GM21423 (cell line): ENCODE data around the gene PAQR7.
A peak's percentile ranks its signal among the peaks of the same experiment; 100 is the strongest.

Source experiments
- ATAC-seq: cut with Tn5 transposase; IDR thresholded peaks from one replicate; pipeline ENCODE4 v1.9.1; 2021; ENCODE audit warnings: mild to moderate bottlenecking, moderate library complexity; ENCODE audit not compliant: unreplicated experiment

The PAQR7 gene

GRCh38 chr1:25874635-25875153 lies 814 bp downstream of the PAQR7 start:
- peak; percentile 7 for ATAC-seq

DNA sequence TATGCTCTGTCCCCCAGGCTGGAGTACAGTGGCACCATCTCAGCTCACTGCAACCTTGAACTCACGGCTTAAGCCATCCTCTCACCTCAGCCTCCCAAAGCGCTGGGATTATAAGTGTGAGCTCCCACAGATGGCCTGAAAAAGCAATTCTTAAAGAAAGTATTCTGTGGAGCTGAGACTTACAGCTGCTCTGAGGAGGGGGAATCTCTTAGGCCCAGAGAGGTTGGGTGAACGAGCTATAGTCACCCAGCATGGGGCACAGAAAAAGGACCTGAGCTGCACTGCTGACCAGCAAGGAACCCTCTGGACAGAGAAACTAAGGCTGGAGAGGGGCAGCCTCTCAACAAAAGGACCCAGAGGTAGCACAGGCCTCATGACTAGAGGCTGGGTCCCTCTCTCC lies 1.3 kb downstream of the PAQR7 start:
- ATAC-seq = no peak

GRCh38 chr1:25873120-25873519 lies 2.4 kb downstream of the PAQR7 start:
- no peak for ATAC-seq

DNA sequence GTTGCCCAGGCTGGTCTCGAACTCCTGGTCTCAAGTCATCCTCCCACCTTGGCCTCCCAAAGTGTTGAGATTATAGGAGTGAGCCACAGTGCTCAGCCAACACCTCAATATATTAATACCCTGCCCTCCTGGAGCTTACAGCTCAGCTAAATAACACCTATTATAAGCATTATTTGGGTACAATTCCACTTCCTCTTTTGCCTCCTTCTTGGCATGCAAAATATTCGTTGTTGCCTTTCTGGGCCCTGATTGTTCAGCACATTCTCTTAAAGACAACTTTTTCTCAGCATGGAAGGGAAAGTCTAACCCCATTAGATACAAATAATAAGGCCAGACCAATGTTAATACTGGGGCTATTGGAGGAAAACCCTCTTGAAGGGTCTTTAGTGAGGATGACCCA lies 2.8 kb downstream of the PAQR7 start:
- no peak for ATAC-seq

GRCh38 chr1:25871704-25872494 lies 3.6 kb downstream of the PAQR7 start:
- no peak for ATAC-seq

GRCh38 chr1:25871086-25871703 lies 4.3 kb downstream of the PAQR7 start:
- no peak for ATAC-seq

DNA sequence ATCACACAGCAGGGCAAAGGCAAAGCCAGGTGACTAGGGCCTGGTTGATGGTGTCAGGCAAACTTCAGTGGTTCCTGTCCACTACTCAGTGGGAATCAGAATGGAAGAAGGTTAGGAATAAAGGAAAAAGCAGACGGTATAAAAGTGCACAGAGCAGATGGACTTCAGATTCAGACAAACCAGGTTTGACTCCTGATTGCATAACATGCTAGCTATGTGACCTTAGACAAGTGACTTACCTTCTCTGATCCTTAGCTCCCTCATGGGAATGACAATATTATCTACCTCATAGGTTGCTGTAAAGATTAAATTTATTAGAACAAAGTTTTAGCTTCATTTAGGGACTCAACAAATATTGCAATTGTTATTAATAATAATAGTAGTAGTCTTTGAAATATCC lies 4.9 kb downstream of the PAQR7 start:
- no peak for ATAC-seq

GRCh38 chr1:25869909-25870606 lies 5.5 kb downstream of the PAQR7 start:
- ATAC-seq = no peak

DNA sequence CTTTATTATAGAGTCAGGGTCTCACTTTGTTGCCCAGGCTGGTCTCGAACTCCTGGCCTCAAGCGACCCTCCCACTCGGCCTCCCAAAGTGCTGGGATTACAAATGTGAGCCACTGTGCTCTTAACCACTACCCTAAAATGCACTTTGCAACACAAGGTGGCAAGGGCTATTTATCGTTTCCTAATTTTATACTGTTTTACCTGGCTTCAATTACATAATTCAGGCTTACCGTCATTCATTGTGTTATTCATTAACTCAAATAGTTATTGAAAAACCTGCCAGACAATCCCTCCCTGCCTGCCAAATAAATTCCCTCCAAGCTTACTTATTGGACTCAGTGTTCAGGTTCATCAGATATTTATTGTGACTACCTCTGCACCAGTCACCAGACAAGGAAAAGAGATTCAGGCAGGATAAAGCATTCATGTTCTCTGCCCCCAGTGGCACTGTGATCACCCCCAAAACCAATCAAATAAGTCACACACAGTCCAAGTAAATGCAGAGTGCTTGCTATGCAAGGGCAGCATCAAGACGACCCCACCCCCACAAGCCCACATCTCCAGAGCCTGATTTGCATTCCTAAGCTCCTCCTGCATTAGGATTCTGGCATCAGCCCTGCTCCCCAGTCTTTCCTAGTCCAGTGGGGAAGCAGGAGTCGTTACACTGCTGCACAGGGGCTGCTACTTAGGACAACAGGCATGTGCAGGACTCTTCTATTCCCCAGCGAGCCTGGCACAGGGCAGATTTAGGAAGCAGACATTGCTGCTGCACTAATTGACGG lies 8.1 kb downstream of the PAQR7 start:
- no peak for ATAC-seq

DNA sequence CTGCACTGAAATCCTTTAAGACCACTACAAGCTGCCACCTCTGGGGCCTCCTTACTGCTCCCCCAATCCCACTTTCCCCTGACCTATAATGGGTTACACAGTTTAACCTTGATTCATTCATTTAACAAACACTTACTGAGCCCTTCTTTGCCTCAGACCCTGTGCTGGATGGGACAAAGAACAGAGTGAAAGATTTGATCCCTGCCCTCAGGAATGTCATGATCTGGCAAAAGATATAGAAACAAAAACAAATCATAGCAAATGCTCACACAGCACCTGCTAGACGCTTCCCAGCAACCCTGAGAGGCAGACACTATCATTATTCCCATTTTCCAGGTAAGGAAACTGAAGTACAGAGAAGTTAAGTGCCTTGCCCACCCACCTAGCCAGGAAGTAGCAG lies 9.2 kb downstream of the PAQR7 start:
- no peak for ATAC-seq

GRCh38 chr1:25864434-25864833 lies 11.1 kb downstream of the PAQR7 start:
- no peak for ATAC-seq

DNA sequence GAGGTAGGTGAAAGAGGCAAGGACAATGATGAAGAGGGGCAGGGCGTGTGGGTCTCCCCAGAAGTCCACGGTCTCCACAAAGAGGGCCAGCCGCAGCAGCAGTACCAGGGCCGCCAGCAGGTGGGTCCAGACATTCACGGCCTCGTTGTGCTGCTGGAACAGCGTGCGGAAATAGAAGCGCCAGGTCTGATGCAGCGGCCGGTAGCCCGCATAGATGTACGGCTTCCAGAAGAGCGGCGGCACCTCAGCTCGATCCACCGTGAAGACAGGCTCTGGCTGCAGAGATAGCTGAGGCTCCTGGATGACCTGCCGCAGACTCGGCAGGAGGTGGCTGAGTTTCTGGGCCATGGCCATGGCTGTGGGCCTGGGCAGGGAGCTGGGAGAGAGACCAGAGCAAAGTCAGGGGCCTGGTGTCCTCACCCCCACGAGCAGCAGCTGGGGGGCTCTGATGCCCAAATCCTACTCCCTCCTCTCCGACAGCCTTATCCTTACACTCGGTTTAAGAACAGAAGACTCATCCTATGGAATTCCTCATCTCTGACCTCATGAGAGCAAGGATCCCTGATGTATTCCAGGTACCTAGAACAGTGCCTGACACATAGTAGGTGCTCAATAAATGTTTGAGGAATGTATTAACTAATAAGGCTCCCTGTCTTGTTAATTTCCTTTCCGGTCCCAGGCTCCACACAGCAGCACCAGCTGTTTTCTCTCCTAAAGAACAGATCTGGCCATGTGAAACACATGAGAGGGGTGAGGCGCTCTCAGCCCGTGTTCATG lies 11.8 kb downstream of the PAQR7 start:
- ATAC-seq = no peak

GRCh38 chr1:25862785-25863485 lies 12.6 kb downstream of the PAQR7 start:
- no peak for ATAC-seq

GRCh38 chr1:25861316-25862286 lies 13.9 kb downstream of the PAQR7 start:
- ATAC-seq = no peak

DNA sequence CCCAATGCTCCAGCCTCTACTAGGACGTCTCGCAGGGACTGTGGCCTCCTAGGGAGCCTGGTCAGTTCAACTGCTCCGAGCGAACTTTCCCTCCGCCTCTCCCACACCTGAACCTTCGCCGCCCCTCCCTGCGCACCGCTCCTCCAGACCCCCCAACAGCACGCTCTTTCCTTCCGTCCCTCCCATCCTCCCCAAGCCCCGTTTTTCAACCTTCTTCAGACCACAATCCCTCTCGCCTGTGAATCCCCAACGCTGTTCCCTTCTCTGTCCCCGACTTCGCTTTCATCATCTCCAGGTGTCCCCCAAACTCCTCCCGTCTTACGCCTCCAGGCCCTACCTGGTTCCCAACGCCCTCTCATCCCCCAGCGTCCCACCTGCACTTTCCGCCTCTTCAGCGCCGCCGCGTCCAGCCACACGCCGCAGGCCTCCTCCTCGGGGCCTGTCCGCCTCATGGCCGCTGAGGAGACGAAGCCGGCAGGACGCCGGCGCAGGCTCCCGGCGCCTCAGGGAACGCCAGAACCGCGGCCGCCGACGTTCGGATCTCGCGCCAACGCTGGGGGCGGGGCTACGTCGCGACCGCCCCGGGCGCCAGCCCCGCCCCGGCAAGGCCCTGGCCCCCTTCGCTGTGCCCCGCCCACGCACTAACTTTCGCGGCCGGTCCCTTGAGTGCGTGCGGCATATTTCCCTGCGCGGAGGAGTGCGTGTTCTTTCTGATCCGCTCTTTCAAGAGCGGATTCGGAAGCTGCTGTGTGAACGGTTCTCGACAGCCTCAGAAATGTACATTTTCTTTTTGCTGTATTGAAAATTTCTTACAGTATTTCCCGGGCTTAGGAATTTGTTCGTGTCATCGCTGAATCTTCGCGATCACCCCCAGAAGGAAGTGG lies 16.4 kb downstream of the PAQR7 start, which contains the start of gene AUNIP:
Gene AUNIP, minus strand, starts transcription at position 552 of the 884 bp plus-strand sequence. Its CDS starts 100 bp downstream, at position 452.
- peak; percentile 79 for ATAC-seq

DNA sequence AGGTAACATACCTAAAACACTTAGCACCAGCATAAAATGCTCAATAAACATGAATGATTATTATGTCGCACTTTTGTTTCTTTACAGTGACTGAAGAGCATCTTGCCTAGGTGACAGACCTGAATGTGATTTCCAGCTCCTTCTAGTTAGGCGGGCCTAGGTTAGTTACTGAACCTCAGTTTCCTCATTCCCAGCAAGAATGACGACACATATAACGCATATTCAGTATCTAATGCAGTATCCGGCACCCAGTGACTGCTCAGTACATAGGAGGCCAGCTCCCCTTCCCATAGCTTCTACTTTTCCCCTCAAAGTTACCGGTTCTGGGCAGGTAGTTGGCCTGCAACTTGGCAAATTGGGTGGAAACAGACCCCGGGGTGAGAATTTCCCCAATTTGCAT lies 17.0 kb downstream of the PAQR7 start:
- ATAC-seq = no peak

- ATAC-seq = no peak
Measured at GRCh38 chr1:25856856-25857255, 18.7 kb downstream of the PAQR7 start.
